DND-41 (cell line): ENCODE results near the gene RYR3.

ENCODE experiments used
- CTCF ChIP-seq: IDR thresholded peaks from 2 replicates; pipeline ENCODE4 v1.5.1; 2012; ENCODE audit warnings: borderline replicate concordance, low read length, moderate library complexity, mild to moderate bottlenecking; ENCODE audit not compliant: poor library complexity, severe bottlenecking; ENCODE audit errors: extremely low read depth
- EZH2 ChIP-seq: IDR thresholded peaks from 3 replicates; pipeline ENCODE4 v1.6.1; 2012; ENCODE audit warnings: borderline replicate concordance, low read depth, mild to moderate bottlenecking, moderate library complexity, low read length, inconsistent platforms; ENCODE audit not compliant: severe bottlenecking

- no peak for TF ChIP-seq EZH2
- TF ChIP-seq CTCF = no peak
Measured at GRCh38 chr15:33654860-33655259, 344.1 kb downstream of the RYR3 start.
